GM19455 (cell line): ENCODE measurements around the gene TBX1.

Experiments
- ATAC-seq: cut with Tn5 transposase; IDR thresholded peaks from one replicate; pipeline ENCODE4 v1.9.1; 2021; ENCODE audit not compliant: unreplicated experiment

TBX1 gene

DNA sequence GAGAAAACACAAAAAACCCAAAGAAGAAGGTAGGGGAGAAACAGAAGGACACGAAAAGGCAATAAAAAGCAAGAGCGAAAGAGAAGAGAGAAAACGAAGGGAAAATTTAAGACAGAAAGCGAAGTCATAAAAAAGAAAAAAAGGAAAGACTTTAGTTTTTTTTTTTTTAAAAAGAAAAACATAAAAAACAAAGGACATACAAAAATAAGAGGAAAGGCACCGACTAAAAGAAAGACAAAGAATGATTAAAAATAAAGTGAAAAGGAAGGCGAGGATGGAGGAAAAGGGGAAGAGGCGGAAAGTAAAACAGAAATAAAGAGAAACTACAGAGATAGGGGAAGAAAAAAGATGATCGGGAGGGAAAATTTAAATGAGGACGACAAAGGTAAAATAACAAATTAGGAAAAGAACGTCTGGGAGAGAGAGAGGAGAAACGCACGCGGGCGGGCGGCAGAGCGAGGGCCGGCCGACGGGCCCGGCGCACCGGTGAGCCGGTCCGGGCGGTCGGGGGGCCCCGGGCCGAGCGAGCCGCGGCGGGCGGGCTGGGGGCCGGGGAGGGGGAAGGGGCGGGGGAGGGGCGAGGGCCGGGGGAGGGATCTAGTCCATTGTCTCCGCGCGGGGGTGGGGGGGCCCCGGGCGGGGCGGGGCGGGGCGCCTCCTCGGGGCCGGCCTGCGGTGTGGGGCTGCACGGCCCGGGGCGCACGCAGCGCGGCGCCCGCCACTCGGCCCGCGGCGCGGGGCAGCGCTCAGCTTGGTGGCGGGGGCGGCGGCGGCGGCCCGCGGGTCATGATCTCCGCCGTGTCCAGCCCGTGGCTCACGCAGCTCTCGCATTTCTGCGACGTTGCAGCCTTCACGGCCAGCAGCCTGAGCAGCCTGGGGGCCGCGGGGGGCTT lies at the start of gene TBX1:
Gene TBX1 (plus strand): TSS at position 721 of the 893 bp plus-strand sequence. CDS start 66 bp downstream, at position 787.
- no peak for ATAC-seq

DNA sequence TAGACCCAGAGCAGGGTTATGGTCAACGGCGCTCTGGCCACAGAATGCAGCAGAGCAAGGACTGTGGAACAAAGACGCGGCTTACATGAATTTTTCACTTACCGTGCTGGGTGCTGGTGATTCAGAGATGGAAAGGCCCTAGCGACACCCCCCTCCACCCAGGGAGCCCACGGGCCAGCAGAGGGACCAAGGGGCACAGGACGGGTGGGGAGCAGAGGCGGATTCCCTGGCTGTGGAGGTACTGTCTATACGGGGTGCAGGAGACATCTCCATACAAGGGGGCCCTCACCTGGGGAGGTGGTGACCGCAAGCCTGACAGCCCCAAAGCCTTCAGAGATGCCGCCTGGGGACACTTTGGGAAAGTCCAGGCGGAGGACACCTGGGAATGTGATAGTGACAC lies 47.3 kb upstream of the TBX1 start:
- ATAC-seq = no peak

DNA sequence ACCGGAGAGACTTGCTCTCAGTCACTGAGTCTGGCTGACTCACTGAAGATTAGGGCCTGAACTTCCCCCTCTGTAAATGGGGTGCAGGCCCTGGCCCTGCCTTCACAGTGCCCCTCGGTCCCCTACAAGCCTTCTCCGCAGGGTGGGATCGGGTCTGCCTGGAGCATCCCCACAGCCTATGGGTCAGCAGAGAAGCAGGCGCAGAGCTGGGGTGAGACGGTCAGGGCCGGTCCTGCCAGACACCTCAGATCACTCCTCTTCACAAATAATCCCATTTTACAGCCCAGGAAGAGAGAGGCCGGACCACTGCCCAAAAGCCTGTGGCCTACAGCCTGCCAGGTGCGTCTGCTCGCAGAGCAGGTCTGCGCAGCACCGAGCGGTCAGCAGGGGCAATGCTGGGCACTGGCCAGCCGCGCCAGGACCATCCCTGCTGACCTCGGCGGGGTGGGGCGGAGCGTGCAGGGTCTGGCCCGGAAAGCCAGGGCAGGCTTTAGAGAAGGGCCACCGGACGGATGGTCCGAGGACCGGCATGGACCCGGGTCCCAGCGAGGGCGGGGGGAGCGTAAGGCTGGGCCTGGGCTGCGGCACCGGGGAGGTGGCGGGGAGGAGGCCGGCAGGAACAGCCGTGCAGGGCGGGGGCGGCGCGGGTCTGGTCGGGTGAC lies 46.8 kb upstream of the TBX1 start:
- no peak for ATAC-seq

DNA sequence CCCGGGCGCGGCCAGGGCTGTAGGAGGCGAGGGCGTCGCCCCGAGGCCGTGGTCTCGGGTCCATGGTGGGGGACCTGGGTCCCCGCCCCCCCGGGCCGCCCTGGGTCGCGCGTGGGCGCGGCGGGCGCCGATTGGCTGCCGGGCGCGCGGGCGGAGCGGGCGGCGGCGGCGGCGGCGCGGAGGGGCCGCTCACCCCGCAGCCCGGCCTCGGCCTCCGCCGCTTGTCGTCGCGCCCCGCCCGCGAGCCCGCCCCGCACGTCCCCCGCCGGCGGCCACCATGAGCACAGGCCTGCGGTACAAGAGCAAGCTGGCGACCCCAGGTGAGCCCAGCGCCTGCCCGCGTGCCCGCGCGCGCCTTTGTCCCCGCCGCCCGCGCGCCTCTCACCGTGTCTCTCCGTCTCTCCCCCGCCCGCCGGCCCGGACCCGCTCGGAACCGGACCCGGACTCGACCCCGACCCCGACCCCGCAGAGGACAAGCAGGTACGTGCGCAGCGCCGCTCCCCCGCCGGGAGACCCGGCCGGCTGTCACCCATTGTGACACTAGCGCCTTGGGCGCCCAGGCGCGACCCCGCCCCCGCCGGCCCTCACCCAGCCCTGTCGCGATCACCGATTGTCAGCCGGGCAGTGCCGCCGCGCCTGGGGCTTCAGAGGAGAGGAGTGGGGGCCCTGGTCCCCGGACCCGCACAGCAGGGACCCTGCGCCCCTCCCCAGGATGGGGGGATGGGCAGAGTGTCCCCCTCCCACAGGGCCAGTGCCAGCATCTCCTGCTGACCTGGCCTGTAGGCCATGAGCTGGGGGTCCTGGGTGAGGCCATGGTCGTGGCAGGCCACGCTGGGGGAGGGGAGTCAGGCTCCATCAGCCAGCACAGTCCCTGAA lies 46.0 kb upstream of the TBX1 start, which contains the start of gene SEPTIN5:
Gene SEPTIN5 (plus strand): TSS at position 192 of the 876 bp plus-strand sequence. CDS start 86 bp downstream, at position 278.
- ATAC-seq = no peak

DNA sequence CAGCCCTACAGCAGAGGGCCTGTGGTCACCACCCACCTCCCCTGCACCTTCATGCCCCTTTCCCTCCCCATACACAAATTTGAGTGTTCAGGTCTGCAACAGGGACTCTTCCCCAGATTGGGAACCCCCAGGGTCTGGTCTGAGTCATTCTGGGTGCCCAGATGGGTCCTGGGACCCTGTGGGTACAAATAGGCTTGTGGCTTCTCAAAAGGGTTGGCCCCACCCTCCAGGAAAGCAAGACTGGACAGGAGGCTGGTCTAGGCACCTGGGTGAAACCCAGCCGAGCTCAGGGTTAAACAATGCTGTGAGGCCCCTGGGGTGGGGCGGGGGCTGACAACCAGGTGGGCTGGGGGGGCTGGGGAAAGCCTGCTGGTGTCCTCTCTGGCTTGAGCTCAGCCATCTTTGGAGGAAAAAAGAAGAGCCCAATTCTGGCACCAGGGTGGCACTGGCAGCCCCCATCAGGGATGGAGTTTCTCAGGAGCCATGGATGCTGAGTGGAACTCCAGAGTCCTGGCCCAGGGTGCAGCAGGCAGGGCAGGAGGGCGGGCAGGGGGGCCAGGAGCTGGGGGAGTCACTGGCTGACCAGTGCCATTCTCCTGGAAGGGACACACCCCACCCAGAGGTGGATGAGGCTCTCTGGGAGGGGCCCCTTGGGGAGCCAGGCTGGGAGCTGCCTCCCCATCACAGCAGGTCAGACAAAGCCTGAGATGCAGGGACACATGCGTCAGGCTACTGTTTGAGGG lies 45.2 kb upstream of the TBX1 start:
- ATAC-seq = no peak

DNA sequence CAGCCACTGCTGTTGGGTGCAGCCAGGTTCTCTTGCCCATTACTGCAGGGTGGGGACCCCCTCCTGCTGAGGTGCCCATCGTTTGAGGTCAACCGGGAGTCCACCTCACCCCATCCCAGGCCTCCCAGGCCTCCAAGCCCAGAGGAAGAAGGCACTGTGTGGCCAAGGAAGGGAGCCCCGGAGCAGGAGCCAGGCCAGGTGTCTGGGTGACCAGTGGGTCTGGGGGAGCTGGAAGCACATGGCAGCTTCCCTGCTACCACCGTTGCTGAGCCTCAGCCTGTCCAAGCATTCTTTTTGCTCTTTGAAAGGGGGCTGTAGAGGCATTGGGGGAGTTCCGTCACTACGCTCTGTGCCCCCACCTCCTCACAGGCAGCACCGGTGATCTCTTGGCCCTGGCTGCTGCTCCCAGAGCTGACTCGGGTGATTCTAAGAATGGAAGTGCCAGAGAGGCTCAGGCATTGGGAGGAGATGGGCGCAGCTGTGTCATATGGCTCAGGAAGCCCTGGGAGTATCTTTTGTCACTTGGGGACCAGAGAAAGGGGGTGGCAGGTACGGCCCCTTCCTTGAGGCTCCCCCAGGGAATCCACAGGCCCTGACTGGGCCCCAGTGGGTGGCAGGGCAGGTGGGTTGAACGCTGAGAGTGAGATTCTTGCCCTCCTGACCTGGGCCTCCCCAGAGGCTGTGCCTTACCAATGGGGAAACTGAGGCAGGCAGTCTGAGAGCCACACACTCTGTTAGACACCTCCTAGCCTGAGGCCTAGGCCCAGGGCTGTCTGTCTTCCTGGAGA lies 44.3 kb upstream of the TBX1 start:
- ATAC-seq = no peak

DNA sequence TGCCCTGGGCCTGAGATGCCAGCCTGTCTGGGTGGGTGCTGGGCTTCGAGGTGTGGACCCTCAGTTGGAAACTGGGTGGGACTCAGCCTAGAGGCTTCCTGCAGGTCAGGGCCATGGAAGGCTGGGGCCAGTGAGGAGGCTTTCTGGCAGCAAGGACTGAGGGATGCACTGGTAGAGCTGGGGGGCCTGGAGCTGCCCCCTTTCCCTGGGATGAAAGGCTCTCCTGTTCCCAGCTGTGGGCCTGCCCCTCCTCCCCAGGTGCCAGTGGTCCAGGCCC lies 43.8 kb upstream of the TBX1 start:
- ATAC-seq = no peak

DNA sequence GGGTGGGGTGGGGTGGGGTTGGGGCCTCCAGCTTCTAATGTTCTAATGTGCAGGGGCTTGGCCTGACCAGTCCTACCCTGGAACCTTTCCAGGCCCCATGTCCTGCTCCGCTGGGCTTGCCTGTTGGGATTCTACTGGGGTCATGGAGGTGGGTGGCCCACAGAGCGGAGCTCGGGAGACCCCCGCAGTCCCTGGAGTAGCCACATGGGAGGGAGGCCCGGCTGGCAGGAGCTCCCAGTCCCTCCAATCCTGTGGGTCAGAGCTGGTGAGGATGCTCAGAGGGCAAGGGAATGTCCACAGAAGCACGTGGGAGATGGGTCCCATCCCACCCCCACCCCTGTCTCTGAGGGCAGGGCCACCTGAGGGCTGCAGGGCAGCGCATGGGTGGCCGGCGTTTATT lies 43.4 kb upstream of the TBX1 start:
- ATAC-seq = no peak

DNA sequence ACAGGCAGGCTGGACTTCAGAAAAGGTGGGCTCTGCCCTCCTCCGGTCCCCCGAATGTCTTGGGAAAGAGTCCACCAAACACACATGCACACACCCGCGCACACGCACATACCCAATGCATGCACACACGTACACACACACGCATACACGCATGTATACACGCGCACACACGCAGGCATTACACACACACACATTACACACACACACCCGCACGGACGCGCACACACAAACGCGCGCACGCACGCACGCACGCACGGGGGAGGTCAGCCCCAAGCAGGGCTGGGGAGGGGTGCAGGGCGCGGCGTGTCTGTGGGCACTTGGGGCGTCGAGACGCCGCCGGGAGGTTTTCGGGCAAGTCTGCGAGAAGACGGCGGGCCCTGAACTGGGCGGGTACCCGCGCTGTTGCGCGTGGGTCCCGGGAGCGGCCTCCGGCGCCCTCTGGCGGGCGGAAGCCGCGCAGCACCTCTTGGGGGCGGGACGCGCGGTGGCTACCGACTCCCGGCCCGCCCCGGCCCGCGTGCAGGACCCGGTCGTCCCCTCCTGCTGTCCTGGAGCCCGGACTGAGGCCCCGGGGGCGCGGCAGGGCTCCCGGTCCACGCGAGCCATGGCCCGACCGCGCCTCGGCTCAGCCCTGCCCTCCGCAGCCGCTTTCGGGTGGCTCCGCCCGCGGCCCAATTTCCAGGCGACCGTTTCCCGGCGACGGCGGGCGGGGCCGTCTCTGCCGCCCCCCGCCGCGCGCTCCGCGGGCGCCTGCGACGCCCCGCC lies 42.7 kb upstream of the TBX1 start:
- ATAC-seq = no peak

DNA sequence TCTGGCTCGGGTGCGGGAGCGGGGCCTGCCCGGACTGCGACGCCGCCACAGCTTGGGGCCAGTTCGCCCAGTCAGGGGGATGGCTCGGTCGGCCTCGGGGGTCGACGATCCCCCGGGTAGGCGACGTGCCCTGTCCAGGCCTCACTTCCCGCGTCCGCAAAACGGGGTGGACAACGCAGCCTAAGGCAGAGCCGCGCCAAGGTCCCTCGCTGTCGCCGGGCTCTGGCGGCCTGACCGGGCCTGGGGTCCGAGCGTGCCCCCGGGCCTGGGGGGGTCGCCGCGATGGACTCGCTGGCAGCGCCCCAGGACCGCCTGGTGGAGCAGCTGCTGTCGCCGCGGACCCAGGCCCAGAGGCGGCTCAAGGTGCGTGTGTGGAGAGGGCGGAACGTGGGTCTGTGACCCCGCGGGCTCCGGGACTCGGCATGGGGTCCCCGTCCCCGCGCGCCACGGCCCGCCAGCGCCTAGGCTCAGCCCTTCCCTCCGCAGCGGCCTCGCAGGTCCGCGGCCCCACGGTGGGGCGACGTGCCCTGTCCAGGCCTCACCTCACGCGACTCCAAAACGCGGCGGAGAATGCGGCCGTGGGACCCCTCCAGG lies 42.0 kb upstream of the TBX1 start:
- no peak for ATAC-seq

DNA sequence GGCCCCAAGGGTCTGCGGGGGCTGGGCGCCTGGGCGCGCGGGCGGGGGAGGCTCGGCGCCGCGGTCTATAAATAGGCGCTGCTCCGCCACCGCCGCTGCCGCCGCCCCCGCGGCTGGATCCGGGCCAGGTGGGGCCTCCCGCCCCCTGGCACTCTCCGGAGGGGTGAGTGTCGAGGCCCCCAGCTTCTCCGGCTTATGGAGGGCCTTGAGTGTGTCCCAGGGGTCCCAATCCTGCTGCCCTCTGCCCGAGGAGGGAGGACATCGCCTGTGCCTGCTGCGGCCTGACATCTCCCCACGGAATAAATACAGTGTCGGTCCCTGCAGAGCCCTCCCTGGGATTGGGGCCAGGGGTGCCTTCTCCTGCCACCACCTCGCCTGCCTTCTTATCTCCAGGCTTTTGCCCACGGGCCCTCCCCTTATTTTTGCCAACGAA lies 41.5 kb upstream of the TBX1 start:
- ATAC-seq = no peak

DNA sequence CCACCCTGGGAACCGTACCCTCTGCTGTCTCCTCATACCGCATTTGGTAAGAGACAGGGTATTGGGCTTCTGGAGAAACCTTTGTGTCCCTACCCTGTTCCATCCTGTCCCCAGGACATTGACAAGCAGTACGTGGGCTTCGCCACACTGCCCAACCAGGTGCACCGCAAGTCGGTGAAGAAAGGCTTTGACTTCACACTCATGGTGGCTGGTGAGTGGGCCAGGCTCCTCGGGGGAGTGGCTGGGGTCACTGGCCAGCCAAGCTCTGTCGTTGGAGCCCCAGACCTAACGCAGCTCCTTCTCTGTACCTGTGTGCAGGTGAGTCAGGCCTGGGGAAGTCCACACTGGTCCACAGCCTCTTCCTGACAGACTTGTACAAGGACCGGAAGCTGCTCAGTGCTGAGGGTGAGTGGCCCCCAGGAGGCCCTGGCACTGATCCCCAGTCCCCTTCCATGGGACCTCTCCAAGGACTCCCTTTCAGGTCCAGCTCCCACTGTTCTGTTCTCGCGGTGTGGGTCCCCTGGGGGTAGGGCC lies 41.0 kb upstream of the TBX1 start:
- ATAC-seq = no peak

DNA sequence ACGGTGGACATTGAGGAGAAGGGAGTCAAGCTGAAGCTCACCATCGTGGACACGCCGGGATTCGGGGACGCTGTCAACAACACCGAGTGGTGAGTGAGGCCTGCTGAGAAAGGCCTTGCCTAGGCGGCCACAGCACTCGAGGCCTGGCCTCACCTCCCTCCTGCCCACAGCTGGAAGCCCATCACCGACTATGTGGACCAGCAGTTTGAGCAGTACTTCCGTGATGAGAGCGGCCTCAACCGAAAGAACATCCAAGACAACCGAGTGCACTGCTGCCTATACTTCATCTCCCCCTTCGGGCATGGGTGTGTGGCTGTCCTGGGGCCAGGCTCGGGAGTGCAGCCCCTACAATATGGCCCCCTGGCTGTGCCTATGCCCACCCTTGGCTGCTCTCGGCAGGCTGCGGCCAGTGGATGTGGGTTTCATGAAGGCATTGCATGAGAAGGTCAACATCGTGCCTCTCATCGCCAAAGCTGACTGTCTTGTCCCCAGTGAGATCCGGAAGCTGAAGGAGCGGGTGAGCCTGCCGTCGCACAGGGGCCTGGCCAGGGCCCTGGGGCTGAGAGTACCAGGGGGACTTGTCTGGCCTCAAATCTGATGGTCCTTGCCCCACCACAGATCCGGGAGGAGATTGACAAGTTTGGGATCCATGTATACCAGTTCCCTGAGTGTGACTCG lies 40.3 kb upstream of the TBX1 start:
- no peak for ATAC-seq

DNA sequence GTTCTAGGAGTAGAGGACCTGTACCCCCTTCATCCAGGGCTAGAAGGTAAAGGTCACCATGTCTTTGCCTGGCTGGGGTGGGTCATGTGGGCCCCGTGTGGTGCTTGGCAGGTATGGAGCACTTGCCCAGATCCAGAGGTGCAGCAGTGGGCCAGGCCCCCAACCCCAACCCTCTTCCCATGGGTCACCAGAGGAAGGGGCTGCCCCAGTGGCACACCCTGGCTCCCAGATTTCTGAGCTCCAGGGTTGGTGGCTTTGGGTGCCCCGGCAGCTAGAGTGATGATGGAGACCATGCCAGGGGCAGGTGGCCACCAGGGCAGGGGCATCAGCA lies 39.6 kb upstream of the TBX1 start:
- ATAC-seq = no peak

DNA sequence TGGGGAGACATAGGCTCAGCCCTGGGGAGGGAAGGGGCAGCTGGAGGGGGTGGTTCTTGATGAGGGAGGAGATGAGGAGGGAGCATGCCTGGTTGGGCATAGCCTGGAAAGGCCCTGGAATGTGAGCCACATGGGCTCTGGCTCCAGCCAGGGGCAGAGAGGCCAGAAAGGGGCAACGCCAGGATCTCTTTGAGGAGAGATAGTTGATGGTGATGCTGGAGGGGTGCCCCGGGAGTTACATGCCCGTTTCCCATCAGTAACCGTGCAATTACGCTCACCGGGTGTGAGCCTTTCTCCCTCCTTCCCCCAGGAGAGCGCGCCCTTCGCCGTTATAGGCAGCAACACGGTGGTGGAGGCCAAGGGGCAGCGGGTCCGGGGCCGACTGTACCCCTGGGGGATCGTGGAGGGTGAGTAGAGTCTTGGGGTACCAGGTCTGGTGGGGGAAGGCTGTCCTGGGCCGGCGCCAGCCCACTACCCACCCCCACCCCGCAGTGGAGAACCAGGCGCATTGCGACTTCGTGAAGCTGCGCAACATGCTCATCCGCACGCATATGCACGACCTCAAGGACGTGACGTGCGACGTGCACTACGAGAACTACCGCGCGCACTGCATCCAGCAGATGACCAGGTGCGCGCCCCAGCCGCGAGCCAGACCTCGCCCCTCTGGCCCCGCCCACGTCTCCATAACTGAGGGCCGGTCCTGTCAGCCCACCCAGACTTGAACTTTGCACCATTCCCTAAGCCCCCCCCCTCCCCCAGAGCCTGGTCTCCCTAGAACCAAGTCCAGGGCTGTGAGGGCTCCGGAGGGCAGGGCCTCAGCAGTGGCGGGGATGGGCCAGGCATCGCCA lies 39.0 kb upstream of the TBX1 start:
- no peak for ATAC-seq

DNA sequence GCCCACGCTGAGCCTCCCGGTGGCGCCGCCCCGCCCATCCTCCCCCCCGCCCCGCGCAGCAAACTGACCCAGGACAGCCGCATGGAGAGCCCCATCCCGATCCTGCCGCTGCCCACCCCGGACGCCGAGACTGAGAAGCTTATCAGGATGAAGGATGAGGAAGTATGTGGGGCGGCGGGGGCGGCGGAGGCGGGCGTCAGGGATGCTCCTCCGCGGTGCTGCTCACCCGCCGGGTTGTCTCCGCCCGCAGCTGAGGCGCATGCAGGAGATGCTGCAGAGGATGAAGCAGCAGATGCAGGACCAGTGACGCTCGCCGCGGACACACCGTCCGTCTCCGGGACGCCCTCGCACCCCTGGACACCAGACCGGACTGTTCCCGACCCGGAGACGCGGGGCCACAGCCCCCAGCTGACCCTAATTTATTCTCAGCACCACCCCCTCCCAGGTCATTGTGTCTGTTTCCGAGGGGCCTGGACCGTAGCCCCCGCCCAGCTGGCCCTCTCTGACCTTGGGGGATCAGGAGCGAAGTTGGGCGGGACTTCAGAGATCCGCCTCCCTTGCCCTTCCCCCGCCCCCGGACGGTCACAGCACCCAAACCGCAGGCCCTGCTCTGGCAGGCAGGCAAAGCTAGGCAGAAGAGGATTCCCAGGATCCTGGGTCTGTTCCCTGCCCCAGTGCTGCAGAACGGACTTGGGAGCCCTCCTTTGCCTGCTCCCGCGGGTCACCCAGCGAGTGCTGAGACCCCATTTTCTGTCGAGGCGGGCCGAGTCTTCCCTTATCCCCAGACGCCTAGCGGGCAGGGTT lies 38.2 kb upstream of the TBX1 start:
- ATAC-seq = no peak

DNA sequence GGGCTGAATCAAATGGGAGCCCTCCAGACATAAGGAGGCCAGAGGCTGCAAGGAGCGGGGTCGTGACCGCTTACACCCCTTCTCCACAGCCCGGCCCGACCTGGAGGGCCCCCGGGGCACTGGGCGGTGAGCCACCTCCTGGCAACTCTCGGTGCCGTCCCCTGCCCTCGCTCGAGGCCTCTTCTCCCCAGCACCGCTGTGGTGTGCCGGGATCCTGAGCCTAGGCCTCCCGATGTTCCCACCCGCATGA lies 37.7 kb upstream of the TBX1 start:
- no peak for ATAC-seq
